ENCODE results near the gene BAG5. TPM values are rescaled to one million over a fixed set of nuclear protein-coding genes. Genes with fewer than 3 reads are reported as not detected.

The BAG5 gene
- total RNA-seq, 4 donors from 2014 or later = 13.8 to 43.6 (median 33.1) TPM

GRCh38 chr14:103548463-103549351 lies 13.8 kb downstream of the BAG5 start:
- intact Hi-C loops (cut with DNase I; ENCODE audit: low total_unique reads) = loop anchor here (5.0 kb wide), 1 partner anchor 46 kb away; no protein-coding TSS in a partner anchor
- no peaks in the 10 kb centered on the region for H3K36me3 ChIP-seq
- no peak for DNase-seq
- H3K4me3 ChIP-seq = no peak overlapping the region
- H3K27me3 ChIP-seq = no peaks in the 10 kb centered on the region
- H3K9me3 ChIP-seq = no peaks in the 10 kb centered on the region
- TF ChIP-seq POLR2A (IDR thresholded peaks at IDR 0.05) (no peak), CTCF (IDR thresholded peaks at IDR 0.05) (no peak)
- no peak overlapping the region for H3K27ac ChIP-seq
- H3K4me1 ChIP-seq = peaks cover 17 to 24% of the 10 kb centered on the region in 2 donors

- no peaks in the 10 kb centered on the region for H3K27me3 ChIP-seq
- no peak for DNase-seq
- H3K27ac ChIP-seq = no peak overlapping the region
- H3K36me3 ChIP-seq = no peaks in the 10 kb centered on the region
- TF ChIP-seq CTCF (IDR thresholded peaks at IDR 0.05) (no peak), POLR2A (IDR thresholded peaks at IDR 0.05) (no peak)
- peaks cover 19 to 31% of the 10 kb centered on the region in 2 donors for H3K4me1 ChIP-seq
- no peaks in the 10 kb centered on the region for H3K9me3 ChIP-seq
- intact Hi-C loops (cut with DNase I; ENCODE audit: low total_unique reads) = loop anchor here (5.0 kb wide), 1 partner anchor 46 kb away; no protein-coding TSS in a partner anchor
- no peak overlapping the region for H3K4me3 ChIP-seq
These were observed 14.5 kb downstream of the BAG5 start for GRCh38 chr14:103547941-103548462.

- Histone ChIP-seq H3K4me3 (no peak overlapping the region), H3K4me1 (peaks cover 19 to 36% of the 10 kb centered on the region in 2 donors), H3K9me3 (no peaks in the 10 kb centered on the region), H3K36me3 (no peaks in the 10 kb centered on the region), H3K27me3 (no peaks in the 10 kb centered on the region), H3K27ac (no peak overlapping the region)
- intact Hi-C loops (cut with DNase I; ENCODE audit: low total_unique reads) = loop anchor here (5.0 kb wide), 1 partner anchor 45 kb away; no protein-coding TSS in a partner anchor
- DNase-seq = no peak
- TF ChIP-seq POLR2A (IDR thresholded peaks at IDR 0.05) (no peak), CTCF (IDR thresholded peaks at IDR 0.05) (no peak)
These were observed 15.0 kb downstream of the BAG5 start for GRCh38 chr14:103547455-103547940.

GRCh38 chr14:103546652-103547454 lies 15.6 kb downstream of the BAG5 start:
- Histone ChIP-seq H3K27ac (no peak overlapping the region), H3K36me3 (no peaks in the 10 kb centered on the region), H3K4me3 (no peak overlapping the region), H3K4me1 (peaks cover 14 to 39% of the 10 kb centered on the region in 2 donors), H3K9me3 (no peaks in the 10 kb centered on the region), H3K27me3 (no peaks in the 10 kb centered on the region)
- TF ChIP-seq POLR2A (IDR thresholded peaks at IDR 0.05) (peak in 1 of 2 donors; percentile 12), CTCF (IDR thresholded peaks at IDR 0.05) (peak; percentile 89 to 96 (median 93))
- intact Hi-C loops (cut with DNase I; ENCODE audit: low total_unique reads) = loop anchor here (5.0 kb wide), 1 partner anchor 45 kb away; no protein-coding TSS in a partner anchor
- DNase-seq = peak; percentile 74 to 79

All from uterus (tissue), 4 donors.